ENCODE measurements around the gene ZBTB42. TPM values are rescaled to one million over a fixed set of nuclear protein-coding genes. Genes with fewer than 3 reads are reported as not detected.

Gene ZBTB42
- total RNA-seq, 1 experiment from 2014 or later = 16.5 TPM

DNA sequence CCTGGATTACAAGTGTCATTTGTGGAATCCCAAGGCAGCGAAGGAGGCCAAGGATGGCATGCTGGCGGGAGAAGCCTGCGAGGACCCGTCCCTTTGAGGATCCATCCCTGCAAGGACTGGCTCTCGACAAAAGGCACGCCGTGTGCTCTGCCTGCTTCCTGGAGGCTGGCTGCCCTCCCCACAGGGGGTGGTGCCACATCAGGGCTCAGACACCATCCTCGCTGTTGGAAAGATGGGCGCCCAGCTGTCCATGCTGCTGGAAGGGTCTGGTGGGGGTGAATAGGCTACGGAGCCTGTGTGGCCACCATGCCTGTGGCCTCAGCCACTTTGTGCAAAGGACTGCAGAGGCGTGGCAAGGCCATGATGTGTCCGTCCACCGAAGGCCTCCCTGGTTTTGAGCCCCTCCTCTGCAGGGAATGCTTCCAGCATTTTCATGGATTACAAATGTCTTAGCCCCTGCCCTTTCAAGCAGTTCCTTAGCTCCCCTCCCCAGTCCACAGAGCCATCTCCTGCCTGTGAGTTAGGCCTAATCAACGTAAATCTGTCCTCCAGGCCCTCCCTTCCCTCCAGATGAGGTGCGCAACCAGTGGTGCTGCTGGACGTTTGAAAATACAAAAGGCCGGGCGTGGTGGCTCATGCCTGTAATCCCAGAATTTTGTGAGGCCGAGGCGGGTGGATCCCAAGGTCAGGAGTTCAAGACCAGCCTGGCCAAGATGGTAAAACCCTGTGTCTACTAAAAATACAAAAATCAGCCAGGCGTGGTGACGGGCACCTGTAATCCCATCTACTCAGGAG, 22.1 kb downstream of the ZBTB42 start:
- Histone ChIP-seq H3K4me1 (ENCODE audit: control insufficient read depth, insufficient read depth, low read length) (peaks cover 15% of the 10 kb centered on the region), H3K4me3 (ENCODE audit: low read depth in 2 of 2, low read length in 2 of 2) (no peak overlapping the region), H3K36me3 (ENCODE audit: control insufficient read depth, insufficient read depth, low read length) (no peaks in the 10 kb centered on the region), H3K27me3 (ENCODE audit: control insufficient read depth, insufficient read depth, low read length) (no peaks in the 10 kb centered on the region), H3K9me3 (ENCODE audit: control insufficient read depth, insufficient read depth, low read depth, low read length) (no peaks in the 10 kb centered on the region), H3K27ac (ENCODE audit: low read length) (no peak overlapping the region)
- ATAC-seq (no peak), DNase-seq (ENCODE audit: low read depth, low spot score) (no peak)
- POLR2A ChIA-PET = no interaction called here
- intact Hi-C loops (cut with micrococcal nuclease; ENCODE audit: unreplicated experiment) = no loop called here
- CTCF ChIA-PET = no interaction called here
- no TSS peak for BruUV-seq (replicated peaks)
- in situ Hi-C loops (cut with HindIII; ENCODE audit: low pct_unique_long_range_greater_than_20kb, low sequenced_read_pairs) = no loop called here
- TF ChIP-seq TCF7L2 (IDR thresholded peaks at IDR 0.05; ENCODE audit: low read depth, low read length) (no peak), SIN3A (IDR thresholded peaks at IDR 0.05; ENCODE audit: borderline replicate concordance, insufficient read depth, low read depth, low read length) (no peak), POLR2AphosphoS5 (IDR thresholded peaks at IDR 0.05; ENCODE audit: low read depth, low read length) (no peak)
- TF ChIP-seq, protein P1, sequence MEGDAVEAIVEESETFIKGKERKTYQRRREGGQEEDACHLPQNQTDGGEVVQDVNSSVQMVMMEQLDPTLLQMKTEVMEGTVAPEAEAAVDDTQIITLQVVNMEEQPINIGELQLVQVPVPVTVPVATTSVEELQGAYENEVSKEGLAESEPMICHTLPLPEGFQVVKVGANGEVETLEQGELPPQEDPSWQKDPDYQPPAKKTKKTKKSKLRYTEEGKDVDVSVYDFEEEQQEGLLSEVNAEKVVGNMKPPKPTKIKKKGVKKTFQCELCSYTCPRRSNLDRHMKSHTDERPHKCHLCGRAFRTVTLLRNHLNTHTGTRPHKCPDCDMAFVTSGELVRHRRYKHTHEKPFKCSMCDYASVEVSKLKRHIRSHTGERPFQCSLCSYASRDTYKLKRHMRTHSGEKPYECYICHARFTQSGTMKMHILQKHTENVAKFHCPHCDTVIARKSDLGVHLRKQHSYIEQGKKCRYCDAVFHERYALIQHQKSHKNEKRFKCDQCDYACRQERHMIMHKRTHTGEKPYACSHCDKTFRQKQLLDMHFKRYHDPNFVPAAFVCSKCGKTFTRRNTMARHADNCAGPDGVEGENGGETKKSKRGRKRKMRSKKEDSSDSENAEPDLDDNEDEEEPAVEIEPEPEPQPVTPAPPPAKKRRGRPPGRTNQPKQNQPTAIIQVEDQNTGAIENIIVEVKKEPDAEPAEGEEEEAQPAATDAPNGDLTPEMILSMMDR (IDR thresholded peaks at IDR 0.05) = no peak
- TF ChIP-seq, protein P2, sequence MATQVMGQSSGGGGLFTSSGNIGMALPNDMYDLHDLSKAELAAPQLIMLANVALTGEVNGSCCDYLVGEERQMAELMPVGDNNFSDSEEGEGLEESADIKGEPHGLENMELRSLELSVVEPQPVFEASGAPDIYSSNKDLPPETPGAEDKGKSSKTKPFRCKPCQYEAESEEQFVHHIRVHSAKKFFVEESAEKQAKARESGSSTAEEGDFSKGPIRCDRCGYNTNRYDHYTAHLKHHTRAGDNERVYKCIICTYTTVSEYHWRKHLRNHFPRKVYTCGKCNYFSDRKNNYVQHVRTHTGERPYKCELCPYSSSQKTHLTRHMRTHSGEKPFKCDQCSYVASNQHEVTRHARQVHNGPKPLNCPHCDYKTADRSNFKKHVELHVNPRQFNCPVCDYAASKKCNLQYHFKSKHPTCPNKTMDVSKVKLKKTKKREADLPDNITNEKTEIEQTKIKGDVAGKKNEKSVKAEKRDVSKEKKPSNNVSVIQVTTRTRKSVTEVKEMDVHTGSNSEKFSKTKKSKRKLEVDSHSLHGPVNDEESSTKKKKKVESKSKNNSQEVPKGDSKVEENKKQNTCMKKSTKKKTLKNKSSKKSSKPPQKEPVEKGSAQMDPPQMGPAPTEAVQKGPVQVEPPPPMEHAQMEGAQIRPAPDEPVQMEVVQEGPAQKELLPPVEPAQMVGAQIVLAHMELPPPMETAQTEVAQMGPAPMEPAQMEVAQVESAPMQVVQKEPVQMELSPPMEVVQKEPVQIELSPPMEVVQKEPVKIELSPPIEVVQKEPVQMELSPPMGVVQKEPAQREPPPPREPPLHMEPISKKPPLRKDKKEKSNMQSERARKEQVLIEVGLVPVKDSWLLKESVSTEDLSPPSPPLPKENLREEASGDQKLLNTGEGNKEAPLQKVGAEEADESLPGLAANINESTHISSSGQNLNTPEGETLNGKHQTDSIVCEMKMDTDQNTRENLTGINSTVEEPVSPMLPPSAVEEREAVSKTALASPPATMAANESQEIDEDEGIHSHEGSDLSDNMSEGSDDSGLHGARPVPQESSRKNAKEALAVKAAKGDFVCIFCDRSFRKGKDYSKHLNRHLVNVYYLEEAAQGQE (IDR thresholded peaks at IDR 0.05; ENCODE audit: insufficient read depth in 1 of 2, low read depth in 2 of 2, low read length in 1 of 2) = no peak

DNA sequence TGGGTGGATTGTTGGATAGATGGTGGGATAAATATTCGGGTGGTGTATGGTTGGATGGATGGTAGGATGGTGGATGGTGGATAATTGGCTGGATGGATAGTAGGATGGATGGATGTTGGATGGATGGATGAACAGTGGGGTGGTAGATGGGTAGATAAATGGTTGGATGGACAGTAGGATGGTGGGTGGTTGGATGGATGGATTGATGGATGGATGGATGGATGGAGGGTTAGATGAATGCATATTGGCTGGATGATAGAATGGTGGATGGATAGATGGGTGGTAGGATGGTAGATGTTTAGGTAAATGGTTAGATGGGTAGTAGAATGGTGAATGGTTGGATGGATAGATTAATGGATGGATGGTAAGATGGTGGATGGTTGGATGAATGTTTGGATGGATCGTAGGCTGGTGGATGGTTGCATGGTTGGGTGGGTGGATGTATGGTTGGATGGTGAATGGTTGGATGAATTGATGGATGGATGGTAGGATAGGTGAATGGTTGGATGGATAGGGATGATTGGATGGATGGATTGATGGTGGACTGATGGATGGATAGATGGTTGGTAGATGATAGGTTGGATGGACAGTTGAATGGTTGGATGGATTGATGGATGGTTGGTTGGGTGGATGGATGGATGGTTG, 23.6 kb downstream of the ZBTB42 start:
- ATAC-seq (no peak), DNase-seq (ENCODE audit: low read depth, low spot score) (no peak)
- POLR2A ChIA-PET = no interaction called here
- Histone ChIP-seq H3K36me3 (ENCODE audit: control insufficient read depth, insufficient read depth, low read length) (no peaks in the 10 kb centered on the region), H3K27ac (ENCODE audit: low read length) (no peak overlapping the region), H3K27me3 (ENCODE audit: control insufficient read depth, insufficient read depth, low read length) (no peaks in the 10 kb centered on the region), H3K4me1 (ENCODE audit: control insufficient read depth, insufficient read depth, low read length) (peaks cover 15% of the 10 kb centered on the region), H3K4me3 (ENCODE audit: low read depth in 2 of 2, low read length in 2 of 2) (no peak overlapping the region), H3K9me3 (ENCODE audit: control insufficient read depth, insufficient read depth, low read depth, low read length) (no peaks in the 10 kb centered on the region)
- in situ Hi-C loops (cut with HindIII; ENCODE audit: low pct_unique_long_range_greater_than_20kb, low sequenced_read_pairs) (no loop called here), intact Hi-C loops (cut with micrococcal nuclease; ENCODE audit: unreplicated experiment) (no loop called here)
- CTCF ChIA-PET = no interaction called here
- no TSS peak for BruUV-seq (replicated peaks)
- TF ChIP-seq SIN3A (IDR thresholded peaks at IDR 0.05; ENCODE audit: borderline replicate concordance, insufficient read depth, low read depth, low read length) = no peak
- TF ChIP-seq, protein P2 (IDR thresholded peaks at IDR 0.05; ENCODE audit: insufficient read depth in 1 of 2, low read depth in 2 of 2, low read length in 1 of 2) = no peak
- TF ChIP-seq, protein P1 (IDR thresholded peaks at IDR 0.05) = no peak
- no peak for TF ChIP-seq POLR2AphosphoS5 (IDR thresholded peaks at IDR 0.05; ENCODE audit: low read depth, low read length)
- no peak for TF ChIP-seq TCF7L2 (IDR thresholded peaks at IDR 0.05; ENCODE audit: low read depth, low read length)
